ENCODE data around the gene ASXL1.
"Not testable (repeated sequence)": the region's sequence is repeated elsewhere in the genome, so short reads cannot be mapped to it uniquely, and the experiment has no call there.

The ASXL1 gene
- 326 to 524 reads per million in 2 donors for total RNA-seq

- DNase-seq, result peak; percentile 88 to 99 (median 90)
Observed at GRCh38 chr20:32357869-32358631, at the start of gene ASXL1. ASXL1 (plus strand) TSS chr20:32358331; CDS start chr20:32358776, 445 bp downstream.

GRCh38 chr20:32312718-32313424, 45.3 kb upstream of the ASXL1 start:
- no peak for DNase-seq

GRCh38 chr20:32314768-32315167, 43.4 kb upstream of the ASXL1 start:
- no peak for DNase-seq

GRCh38 chr20:32315399-32315798, 42.7 kb upstream of the ASXL1 start:
- no peak for DNase-seq

GRCh38 chr20:32315891-32316290, 42.2 kb upstream of the ASXL1 start:
- no peak for DNase-seq

- DNase-seq, result no peak
Observed at GRCh38 chr20:32316667-32317066, 41.5 kb upstream of the ASXL1 start.

GRCh38 chr20:32319100-32319499, 39.0 kb upstream of the ASXL1 start:
- DNase-seq, result peak in 1 of 5 experiments; percentile 42

- no peak for DNase-seq
Observed at GRCh38 chr20:32320305-32320704, 37.8 kb upstream of the ASXL1 start.

- DNase-seq, result no peak
Observed at GRCh38 chr20:32321390-32321789, 36.7 kb upstream of the ASXL1 start.

- DNase-seq, result not testable (repeated sequence)
Observed at GRCh38 chr20:32322260-32322659, 35.9 kb upstream of the ASXL1 start.

- DNase-seq, result not testable (repeated sequence)
Observed at GRCh38 chr20:32323761-32324160, 34.4 kb upstream of the ASXL1 start.

GRCh38 chr20:32325706-32326503, 32.2 kb upstream of the ASXL1 start:
- DNase-seq, result no peak

- DNase-seq, result no peak
Observed at GRCh38 chr20:32326504-32326845, 31.7 kb upstream of the ASXL1 start.

- DNase-seq, result no peak
Observed at GRCh38 chr20:32327087-32327681, 30.9 kb upstream of the ASXL1 start.

GRCh38 chr20:32329817-32330554, 28.1 kb upstream of the ASXL1 start:
- DNase-seq, result no peak

GRCh38 chr20:32330555-32330897, 27.6 kb upstream of the ASXL1 start:
- no peak for DNase-seq

- DNase-seq, result no peak
Observed at GRCh38 chr20:32332614-32333013, 25.5 kb upstream of the ASXL1 start.

- DNase-seq, result peak in 2 of 5 experiments; percentile 26 to 85
Observed at GRCh38 chr20:32333181-32333987, 24.7 kb upstream of the ASXL1 start.

- DNase-seq, result peak; percentile 20 to 75 (median 36)
Observed at GRCh38 chr20:32333988-32334885, 23.9 kb upstream of the ASXL1 start.

GRCh38 chr20:32336918-32337347, 21.2 kb upstream of the ASXL1 start:
- DNase-seq, result peak in 1 of 5 experiments; percentile 57

All from T-helper 2 cell (primary cell).